ENCODE results near the gene CDK10.
"Not testable (repeated sequence)": the region's sequence is repeated elsewhere in the genome, so short reads cannot be mapped to it uniquely, and the experiment has no call there.

The CDK10 gene

DNA sequence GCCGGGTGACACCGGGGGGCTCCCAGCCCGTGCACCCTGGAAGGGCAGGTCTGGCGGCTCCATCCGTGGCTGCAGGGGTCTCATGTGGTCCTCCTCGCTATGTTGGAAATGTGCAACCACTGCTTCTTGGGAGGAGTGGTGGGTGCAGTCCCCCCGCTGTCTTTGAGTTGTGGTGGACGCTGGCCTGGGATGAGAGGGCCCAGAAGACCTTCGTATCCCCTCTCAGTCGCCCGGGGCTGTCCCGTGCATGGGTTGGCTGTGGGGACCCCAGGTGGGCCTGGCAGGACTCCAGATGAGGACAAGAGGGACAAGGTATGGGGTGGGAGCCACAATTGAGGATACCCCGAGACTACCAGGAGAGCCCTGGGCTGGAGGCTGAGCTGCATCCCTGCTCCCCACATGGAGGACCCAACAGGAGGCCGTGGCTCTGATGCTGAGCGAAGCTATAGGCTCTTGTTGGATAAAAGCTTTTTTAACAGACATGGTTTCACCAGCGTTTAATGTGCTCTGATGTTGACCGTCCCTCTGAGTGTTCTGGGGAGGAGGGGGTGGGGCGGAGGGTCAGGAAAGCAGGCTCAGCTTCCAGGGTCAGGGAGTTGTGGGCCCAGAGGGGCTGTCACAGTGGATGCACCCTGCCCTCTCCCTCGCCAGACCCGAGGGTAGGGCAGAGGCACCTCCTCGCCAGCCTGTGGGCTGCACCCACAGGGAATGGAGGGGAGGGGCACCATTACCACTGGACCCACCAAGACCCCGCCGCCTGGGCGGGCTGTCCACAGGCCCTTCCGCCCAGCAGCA is 9.6 kb downstream of the CDK10 start:
- DNase-seq (ENCODE audit: low spot score): no peak

DNA sequence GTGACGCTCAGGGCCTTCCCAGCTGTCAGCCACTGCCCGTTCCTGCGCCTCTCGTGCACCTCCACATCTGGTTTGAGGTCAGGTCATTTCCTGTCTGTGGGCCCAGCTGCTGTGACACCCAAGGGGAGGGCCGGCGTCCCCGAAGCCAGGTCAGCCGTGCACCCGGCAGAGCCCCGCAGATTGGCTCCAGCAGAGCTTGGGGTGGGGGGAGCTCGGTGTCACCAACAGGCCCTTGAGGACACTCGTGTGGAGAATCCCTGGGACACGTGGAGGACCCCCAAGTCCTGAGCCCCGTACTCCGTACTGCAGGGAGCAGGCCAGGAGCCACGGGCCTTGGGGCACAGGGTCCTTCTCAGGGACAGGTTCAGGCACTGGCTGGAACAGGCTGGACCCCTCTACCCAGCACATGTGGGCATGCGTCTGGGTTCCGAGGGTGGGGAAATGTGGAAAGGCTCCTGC is 10.2 kb downstream of the CDK10 start:
- DNase-seq (ENCODE audit: low spot score): no peak

- DNase-seq (ENCODE audit: low spot score): no peak
Observed at GRCh38 chr16:89697161-89697615, 10.7 kb downstream of the CDK10 start.

GRCh38 chr16:89697616-89698331 is 11.3 kb downstream of the CDK10 start:
- no peak for DNase-seq (ENCODE audit: low spot score)

DNA sequence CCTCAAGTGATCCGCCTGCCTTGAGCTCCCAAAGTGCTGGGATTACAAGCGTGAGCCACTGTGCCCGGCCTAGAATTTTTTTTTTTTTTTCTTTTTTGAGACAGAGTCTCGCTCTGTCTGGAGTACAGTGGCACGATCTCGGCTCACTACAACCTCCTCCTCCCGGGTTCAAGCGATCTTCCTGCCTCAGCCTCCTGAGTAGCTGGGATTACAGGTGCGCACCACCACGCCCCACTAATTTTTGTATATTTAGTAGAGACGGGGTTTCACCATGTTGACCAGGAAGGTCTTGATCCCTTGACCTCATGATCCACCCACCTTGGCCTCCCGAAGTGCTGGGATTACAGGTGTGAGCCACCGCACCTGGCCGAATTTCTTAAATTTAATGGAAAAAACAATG is 12.2 kb downstream of the CDK10 start:
- not testable (repeated sequence) for DNase-seq (ENCODE audit: low spot score)

DNA sequence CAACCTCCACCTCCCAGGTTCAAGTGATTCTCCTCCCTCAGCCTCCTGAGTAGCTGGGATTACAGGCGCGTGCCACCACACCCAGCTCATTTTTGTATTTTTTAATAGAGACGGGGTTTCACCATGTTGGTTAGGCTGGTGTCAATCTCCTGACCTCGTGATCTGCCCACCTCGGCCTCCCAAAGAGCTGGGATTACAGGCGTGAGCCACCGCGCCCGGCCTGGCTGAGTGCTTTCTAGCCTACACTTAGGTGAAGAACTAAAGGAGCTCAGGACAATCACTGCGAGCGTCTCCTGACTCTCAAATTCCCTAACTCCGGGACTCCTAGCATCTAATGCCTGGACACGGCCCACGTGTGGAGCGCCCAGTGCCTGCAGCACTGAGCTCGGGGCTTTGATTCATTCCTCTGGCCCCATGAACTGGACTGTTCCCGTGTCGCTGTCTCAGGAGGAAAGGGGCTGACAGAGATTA is 13.2 kb downstream of the CDK10 start:
- DNase-seq (ENCODE audit: low spot score): not testable (repeated sequence)

- DNase-seq (ENCODE audit: low spot score): peak; percentile 97
Observed at GRCh38 chr16:89700100-89700648, 13.7 kb downstream of the CDK10 start.

- DNase-seq (ENCODE audit: low spot score): peak; percentile 18
Observed at GRCh38 chr16:89700649-89701424, 14.3 kb downstream of the CDK10 start.

DNA sequence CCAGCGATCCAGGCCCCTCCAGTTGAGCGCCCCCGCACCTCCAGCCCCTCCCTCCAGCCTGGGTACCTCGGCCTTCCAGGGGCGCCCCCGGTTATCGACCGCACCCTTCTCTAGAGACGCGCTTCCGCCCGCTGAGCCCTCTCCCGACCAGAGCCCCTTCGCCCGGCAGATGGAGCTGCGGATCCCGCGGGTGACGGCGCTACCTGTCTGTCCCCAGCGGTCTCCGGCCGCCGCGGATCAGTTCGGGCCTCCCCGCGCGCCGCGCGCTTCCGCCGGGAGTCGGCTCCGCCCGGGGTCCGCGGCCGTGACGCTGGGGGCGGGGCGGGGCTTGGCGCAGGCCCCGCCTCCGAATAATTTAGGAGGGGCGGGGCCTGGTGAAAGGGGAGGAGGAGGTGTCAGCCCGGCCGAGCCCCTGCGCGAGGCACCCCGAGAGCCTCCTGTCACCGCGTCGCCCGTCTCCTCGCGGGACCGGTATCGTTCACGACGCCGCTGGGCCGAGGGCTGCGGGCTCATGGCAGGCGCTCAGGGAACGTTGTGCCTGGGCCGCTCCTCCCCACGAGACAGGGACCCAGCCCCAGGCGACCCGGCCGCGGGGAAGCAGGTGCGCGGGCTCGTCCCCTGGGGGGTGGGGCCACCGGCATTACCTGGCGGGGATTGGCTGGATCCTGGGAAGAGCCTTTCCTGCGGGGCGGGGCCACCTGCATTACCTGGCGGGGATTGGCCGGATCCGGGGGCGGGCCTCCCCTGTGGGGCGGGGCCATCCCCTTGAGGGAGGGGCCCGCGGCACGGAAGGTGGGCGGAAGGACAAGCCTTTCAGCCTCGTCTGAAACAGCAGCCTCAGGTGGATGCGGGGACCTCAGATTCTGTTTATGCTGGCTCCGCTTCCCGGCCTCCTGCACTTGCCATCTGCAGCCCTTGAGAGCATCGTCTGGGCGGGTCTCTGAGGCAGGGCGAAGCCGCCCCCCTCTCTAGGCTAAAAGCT is 15.2 kb downstream of the CDK10 start, which contains the start of gene SPATA2L:
Gene SPATA2L (minus strand): TSS at position 281 of the 982 bp plus-strand sequence. CDS start 473 bp downstream, outside the sequence.
- DNase-seq (ENCODE audit: low spot score): peak; percentile 57

- no peak for DNase-seq (ENCODE audit: low spot score)
Observed at GRCh38 chr16:89704281-89704680, 17.8 kb downstream of the CDK10 start.

GRCh38 chr16:89705006-89705405 is 18.5 kb downstream of the CDK10 start:
- DNase-seq (ENCODE audit: low spot score): no peak

DNA sequence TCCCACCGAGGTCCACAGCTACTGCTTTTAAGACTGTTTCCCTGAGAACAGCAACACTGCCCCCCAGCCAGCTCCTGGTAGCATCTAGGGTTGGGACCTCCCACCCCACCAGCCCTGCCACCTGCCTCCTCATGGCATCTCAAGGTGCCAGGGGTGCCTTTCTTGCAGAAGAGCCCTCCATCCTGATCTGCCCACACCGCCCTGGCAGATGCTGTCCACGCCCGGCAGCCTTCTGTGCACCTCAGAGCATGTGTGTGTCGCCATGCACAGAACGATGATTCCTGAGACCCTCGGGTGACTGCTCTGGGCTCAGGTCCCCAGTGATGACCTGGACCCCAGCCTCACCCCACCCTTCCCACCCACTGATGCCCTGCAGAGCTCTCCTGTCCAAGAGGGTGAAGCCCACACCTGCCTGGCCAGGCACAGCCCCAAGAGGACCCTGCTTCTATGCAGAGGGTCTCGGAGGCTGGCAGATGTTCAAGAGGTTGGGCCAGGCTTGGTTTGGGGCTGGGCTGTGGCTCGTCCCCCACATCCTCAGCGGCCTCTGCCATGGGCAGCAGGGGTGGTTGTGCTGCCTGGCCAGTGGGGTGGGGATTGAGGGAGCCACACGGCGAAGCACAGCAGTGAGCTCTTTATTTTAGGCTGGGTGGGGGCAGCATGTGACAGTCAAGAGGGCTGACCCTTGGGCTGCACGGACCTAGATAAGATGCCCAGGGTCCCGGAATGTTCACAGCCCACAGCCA is 20.2 kb downstream of the CDK10 start:
- no peak for DNase-seq (ENCODE audit: low spot score)

GRCh38 chr16:89707695-89708094 is 21.2 kb downstream of the CDK10 start:
- DNase-seq (ENCODE audit: low spot score): no peak

DNA sequence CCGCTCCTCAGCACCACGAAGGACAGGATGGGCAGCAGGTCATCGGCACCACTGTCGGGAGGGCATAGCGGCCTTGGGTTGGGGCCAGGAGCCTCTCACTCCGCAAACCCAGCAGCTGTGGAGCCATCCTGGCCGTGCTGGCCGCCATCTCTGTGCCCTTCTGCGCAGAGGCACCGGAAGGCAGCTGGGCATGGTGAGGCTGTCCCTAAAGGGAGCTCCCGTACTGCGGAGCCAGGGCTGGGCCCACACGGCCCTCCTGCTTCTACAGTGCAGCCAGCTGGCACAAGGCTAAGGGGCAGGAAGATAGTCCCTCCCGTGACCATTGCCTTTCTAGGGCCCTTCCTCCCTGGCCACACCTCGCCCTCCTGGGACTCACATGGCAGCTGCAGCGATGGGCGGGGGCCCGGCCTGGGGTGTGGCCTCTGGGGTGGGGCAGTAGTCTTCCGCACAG is 22.0 kb downstream of the CDK10 start:
- no peak for DNase-seq (ENCODE audit: low spot score)

DNA sequence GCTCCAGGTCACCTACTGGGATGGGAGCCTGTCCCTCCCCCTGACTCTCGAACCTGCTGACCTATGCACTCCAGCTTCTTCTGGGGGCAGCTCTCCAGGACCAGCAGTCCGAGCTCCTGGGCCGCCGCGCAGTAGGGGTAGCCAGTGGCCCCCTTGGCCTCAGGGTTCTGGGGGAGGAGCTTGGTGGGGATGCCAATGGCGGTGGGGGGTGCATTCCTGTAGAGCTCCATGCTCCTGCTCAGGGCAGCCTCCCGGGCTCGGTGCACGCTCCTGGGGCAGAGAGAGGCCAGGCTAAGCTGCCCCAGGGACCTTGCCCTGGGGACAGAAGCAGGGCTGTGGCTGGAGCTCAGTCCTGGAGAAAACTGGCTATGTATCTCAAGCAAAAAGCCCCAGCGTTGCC is 22.7 kb downstream of the CDK10 start:
- no peak for DNase-seq (ENCODE audit: low spot score)

- DNase-seq (ENCODE audit: low spot score): no peak
Observed at GRCh38 chr16:89709716-89710432, 23.4 kb downstream of the CDK10 start.

DNA sequence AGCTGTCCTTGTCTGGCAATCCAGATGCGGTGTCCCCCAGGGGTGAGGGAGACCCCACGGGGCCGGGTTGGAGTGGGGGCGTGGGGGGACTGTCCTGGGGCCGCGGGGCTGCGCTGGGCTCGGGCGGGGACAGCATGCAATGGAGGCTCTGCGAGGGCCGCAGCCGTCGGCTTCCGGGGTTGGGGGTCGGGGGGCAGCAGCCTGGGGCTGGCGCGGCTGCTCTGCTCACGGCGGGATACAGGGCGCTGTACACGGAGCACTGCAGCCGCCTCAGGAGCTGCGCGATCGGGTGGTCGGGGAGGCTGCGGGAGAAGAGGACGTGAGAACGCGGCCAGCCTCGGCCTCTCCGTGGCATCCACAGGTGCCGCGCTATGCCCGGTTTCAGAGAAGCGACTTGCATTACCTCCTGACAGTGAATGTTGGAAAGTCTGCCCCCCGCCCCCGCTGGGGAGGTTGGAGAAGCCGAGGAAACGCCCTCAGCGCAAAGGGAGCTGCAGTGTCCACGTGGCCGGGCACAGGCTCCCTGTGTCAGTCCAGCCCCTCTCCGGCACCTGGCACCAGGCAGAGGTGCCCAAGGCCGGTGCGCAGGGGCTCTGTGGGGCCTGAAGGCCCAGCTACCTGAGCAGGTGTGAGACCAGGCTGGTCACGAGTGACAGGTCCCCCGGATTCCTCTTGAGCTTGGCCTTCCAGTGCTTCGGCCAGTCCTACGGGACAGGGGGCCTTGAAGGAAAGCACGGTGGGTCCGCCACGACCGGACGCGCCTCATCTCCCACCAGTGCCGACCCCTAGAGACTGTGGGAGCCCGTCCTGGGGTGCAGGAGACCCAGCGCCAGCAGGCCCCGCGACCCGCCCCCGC is 24.4 kb downstream of the CDK10 start:
- DNase-seq (ENCODE audit: low spot score): no peak

DNA sequence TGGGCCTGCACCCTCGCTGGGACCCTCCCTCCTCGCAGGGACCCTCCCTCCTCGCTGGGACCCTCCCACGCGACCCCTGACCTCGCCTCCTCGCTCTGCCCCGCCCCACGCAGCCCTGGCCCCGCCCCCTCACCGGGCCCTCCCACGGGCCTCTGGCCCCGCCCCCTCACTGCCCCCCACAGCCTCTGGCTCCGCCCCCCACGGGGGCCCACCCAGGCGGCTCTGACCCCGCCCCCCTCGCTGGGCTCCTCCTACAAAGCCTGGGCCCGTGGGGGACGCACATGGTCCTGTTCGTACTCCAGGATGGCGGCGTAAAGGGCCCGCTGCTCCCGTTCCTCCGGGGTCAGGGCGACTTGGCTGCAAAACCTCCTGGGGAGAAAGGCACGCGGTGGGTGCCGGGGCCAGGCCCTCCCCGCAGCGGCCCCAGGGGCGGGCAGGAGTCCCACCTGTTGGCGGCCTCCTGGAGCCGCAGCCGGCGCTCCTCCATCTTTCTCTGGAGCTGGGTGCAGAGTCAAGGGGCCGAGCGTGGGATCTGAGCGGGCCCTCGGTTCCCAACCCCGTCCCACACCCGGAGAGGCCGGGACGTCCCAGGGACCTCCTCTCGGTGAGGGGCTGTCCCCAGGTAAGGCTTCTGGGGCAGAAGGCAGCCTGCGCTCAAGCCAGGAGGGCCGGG is 25.2 kb downstream of the CDK10 start:
- peak; percentile 65 for DNase-seq (ENCODE audit: low spot score)

Data from kidney capillary endothelial cell (primary cell).